Measurements from ENCODE around the gene TGFBR3.

- TF ChIP-seq CTCF (IDR thresholded peaks at IDR 0.05; ENCODE audit: poor library complexity): no peak
- TF ChIP-seq EZH2 (IDR thresholded peaks at IDR 0.05; ENCODE audit: borderline replicate concordance): no peak
- TF ChIP-seq EZH2phosphoT487 (IDR thresholded peaks at IDR 0.05; ENCODE audit: low read depth, severe bottlenecking, unreplicated experiment): no peak
Observed at GRCh38 chr1:91650764-91651163, 235.2 kb downstream of the TGFBR3 start.
